Muscle of leg (tissue), 11 donors: ENCODE results near the gene LRRC4C. TPM values are rescaled to one million over a fixed set of nuclear protein-coding genes. Genes with fewer than 3 reads are reported as not detected.

ENCODE experiments used
- DNase-seq: peaks from one replicate; pipeline ENCODE4 v3.0.0; 2013
- H3K27ac ChIP-seq: one replicate; pipeline ENCODE4 v1.5.1; 2013; ENCODE audit warnings: mild to moderate bottlenecking, low read length, control low read depth
- H3K27me3 ChIP-seq: one replicate; pipeline ENCODE4 v1.6.1; 2013; ENCODE audit warnings: low read length; ENCODE audit not compliant: control insufficient read depth, insufficient read depth
- H3K36me3 ChIP-seq: one replicate; pipeline ENCODE4 v1.6.1; 2013; ENCODE audit warnings: low read length; ENCODE audit not compliant: control insufficient read depth, insufficient read depth
- H3K4me1 ChIP-seq: one replicate; pipeline ENCODE4 v1.6.1; 2013; ENCODE audit warnings: low read length; ENCODE audit not compliant: control insufficient read depth, insufficient read depth
- H3K4me3 ChIP-seq: one replicate; pipeline ENCODE4 v1.5.1; 2013; ENCODE audit warnings: low read length, control low read depth
- H3K9me3 ChIP-seq: replicated peaks from 2 replicates; pipeline ENCODE4 v1.6.1; 2013; ENCODE audit warnings: low read depth, low read length; ENCODE audit not compliant: control insufficient read depth
- WGBS: methylation state at CpG from one replicate; pipeline ENCODE4 v1.1.5; 2013; ENCODE audit warnings: missing lambda C conversion rate; ENCODE audit not compliant: insufficient coverage; 5-methylcytosine and 5-hydroxymethylcytosine counted together
- polyA plus RNA-seq, 8 donors: library from polyadenylated mRNA; unstranded; fragments of 120-200 nt; gene quantifications; one replicate each; pipeline versions ENCODE4 v1.2.1 to v1.2.3, GENCODE V29; 2013; ENCODE audit warnings: inconsistent platforms in 1 of 8, low replicate concordance in 1 of 8; ENCODE audit not compliant: insufficient read length in 8 of 8, insufficient read depth in 1 of 8
- total RNA-seq: library from RNA; stranded (reverse); fragments of 120-200 nt; gene quantifications from one replicate; pipeline ENCODE4 v1.2.4, GENCODE V29; 2013

The LRRC4C gene
- total and polyA plus RNA-seq, 9 donors, result 1.8 to 5.3 (median 2.3) TPM

GRCh38 chr11:40255457-40255856, 1204.0 kb downstream of the LRRC4C start:
- no peak for DNase-seq
- H3K9me3 ChIP-seq, result no peaks in the 10 kb centered on the region
- no peaks in the 10 kb centered on the region for H3K4me1 ChIP-seq
- no peaks in the 10 kb centered on the region for H3K27me3 ChIP-seq
- WGBS, result no CpG with 5 or more reads among the region's 1 CpG
- H3K4me3 ChIP-seq, result no peak overlapping the region
- H3K36me3 ChIP-seq, result no peaks in the 10 kb centered on the region
- H3K27ac ChIP-seq, result no peak overlapping the region

- Histone ChIP-seq H3K9me3 (no peaks in the 10 kb centered on the region), H3K4me1 (no peaks in the 10 kb centered on the region), H3K4me3 (no peak overlapping the region), H3K27me3 (no peaks in the 10 kb centered on the region), H3K36me3 (no peaks in the 10 kb centered on the region), H3K27ac (no peak overlapping the region)
- WGBS, result no CpG with 5 or more reads among the region's 1 CpG
- DNase-seq, result no peak
These were observed 1206.3 kb downstream of the LRRC4C start for GRCh38 chr11:40253166-40253565.

GRCh38 chr11:40252236-40252635, 1207.2 kb downstream of the LRRC4C start:
- no peak overlapping the region for H3K4me3 ChIP-seq
- H3K27ac ChIP-seq, result no peak overlapping the region
- no peak for DNase-seq
- no peaks in the 10 kb centered on the region for H3K27me3 ChIP-seq
- no peaks in the 10 kb centered on the region for H3K4me1 ChIP-seq
- 100% methylated on average over 1 of the region's 4 CpGs for WGBS
- H3K9me3 ChIP-seq, result no peaks in the 10 kb centered on the region
- H3K36me3 ChIP-seq, result no peaks in the 10 kb centered on the region

DNA sequence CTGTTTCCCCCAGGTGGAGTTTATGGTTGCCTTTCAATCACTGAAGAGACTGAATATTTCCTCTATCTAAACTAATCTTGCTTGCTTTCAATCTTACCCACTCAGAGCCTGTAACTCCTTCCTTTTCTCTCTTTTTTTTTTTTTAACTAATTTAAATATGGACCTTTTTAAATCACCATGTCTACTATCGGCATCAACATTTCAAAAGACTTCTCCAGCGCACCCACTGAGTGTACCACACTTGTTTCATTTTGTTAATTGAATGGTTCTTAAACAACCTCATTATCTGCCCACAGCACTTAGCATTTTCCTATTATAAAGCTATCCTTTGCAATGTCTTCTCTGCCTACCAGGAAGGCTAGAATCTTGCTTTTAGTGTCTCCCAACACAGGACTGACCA, 1212.5 kb downstream of the LRRC4C start:
- Histone ChIP-seq H3K4me1 (no peaks in the 10 kb centered on the region), H3K27ac (no peak overlapping the region), H3K36me3 (no peaks in the 10 kb centered on the region), H3K4me3 (no peak overlapping the region), H3K9me3 (peaks cover 3% of the 10 kb centered on the region), H3K27me3 (no peaks in the 10 kb centered on the region)
- WGBS, result no CpG with 5 or more reads among the region's 2 CpGs
- DNase-seq, result no peak

DNA sequence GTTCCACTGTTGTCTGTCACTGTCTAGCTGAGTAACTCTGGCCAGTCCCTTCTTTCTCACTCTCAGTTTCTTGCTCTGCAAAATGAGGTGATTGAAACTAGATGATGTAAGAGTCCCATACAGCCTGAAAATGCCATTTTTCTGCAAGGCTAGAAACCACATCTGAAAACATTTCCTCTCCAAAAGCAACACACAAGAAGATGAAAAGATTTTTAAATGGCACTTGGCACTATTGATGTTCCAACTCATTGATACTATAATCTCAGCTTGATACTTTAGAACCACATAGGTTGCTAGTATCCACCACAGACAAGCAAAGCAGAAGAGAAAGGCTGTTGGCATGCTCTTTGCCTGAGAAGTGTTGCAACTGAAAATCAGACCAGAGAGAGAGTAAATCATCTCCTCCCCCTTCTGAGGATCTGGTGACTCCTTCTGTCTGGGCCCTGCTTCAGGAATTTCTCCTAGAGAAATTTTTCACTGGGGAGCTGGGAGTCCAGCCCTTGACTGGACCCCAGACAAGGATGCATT, 1217.9 kb downstream of the LRRC4C start:
- Histone ChIP-seq H3K9me3 (peaks cover 3% of the 10 kb centered on the region), H3K27me3 (no peaks in the 10 kb centered on the region), H3K4me1 (no peaks in the 10 kb centered on the region), H3K4me3 (no peak overlapping the region), H3K27ac (peak overlapping the region; percentile 20), H3K36me3 (no peaks in the 10 kb centered on the region)
- DNase-seq, result peak; percentile 89

DNA sequence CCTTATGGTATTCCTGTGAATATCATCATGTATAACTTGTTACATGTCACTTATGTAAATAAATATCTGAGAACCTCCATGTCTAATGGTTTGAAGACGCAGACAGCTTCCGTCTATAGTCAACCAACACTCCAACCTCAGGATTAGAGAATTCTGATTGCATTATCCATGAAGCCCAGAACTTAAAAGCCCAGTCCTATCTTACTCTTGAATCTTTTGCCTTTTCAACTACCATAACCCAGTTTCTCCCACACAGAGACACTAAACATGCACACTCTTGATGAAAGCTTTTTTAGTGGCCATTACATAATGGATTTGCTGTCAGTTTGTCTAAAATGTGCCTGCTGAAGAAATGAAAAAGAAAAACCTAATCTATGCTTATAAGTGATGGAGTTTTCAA, 1219.2 kb downstream of the LRRC4C start:
- 71% methylated on average over 2 of the region's 2 CpGs for WGBS
- H3K27ac ChIP-seq, result no peak overlapping the region
- DNase-seq, result no peak
- no peaks in the 10 kb centered on the region for H3K36me3 ChIP-seq
- no peaks in the 10 kb centered on the region for H3K27me3 ChIP-seq
- no peak overlapping the region for H3K4me3 ChIP-seq
- H3K4me1 ChIP-seq, result no peaks in the 10 kb centered on the region
- H3K9me3 ChIP-seq, result no peaks in the 10 kb centered on the region

- H3K9me3 ChIP-seq, result no peaks in the 10 kb centered on the region
- H3K27me3 ChIP-seq, result no peaks in the 10 kb centered on the region
- H3K27ac ChIP-seq, result no peak overlapping the region
- H3K4me1 ChIP-seq, result no peaks in the 10 kb centered on the region
- no CpG with 5 or more reads among the region's 3 CpGs for WGBS
- DNase-seq, result no peak
- no peak overlapping the region for H3K4me3 ChIP-seq
- H3K36me3 ChIP-seq, result no peaks in the 10 kb centered on the region
These were observed 1222.9 kb downstream of the LRRC4C start for GRCh38 chr11:40236526-40236925.

- Histone ChIP-seq H3K36me3 (no peaks in the 10 kb centered on the region), H3K27me3 (no peaks in the 10 kb centered on the region), H3K9me3 (no peaks in the 10 kb centered on the region), H3K4me3 (no peak overlapping the region), H3K4me1 (no peaks in the 10 kb centered on the region), H3K27ac (no peak overlapping the region)
- WGBS, result 80% methylated on average over 2 of the region's 3 CpGs
- DNase-seq, result no peak
These were observed 1223.6 kb downstream of the LRRC4C start for GRCh38 chr11:40235841-40236240.

GRCh38 chr11:40230821-40231220, 1228.6 kb downstream of the LRRC4C start:
- 85% methylated on average over 2 of the region's 2 CpGs for WGBS
- no peak for DNase-seq
- H3K4me1 ChIP-seq, result no peaks in the 10 kb centered on the region

GRCh38 chr11:40228662-40229061, 1230.8 kb downstream of the LRRC4C start:
- no peak for DNase-seq
- WGBS, result no CpG with 5 or more reads among the region's 3 CpGs
- H3K4me3 ChIP-seq, result no peak overlapping the region
- no peak overlapping the region for H3K27ac ChIP-seq
- H3K4me1 ChIP-seq, result no peaks in the 10 kb centered on the region
- H3K9me3 ChIP-seq, result no peaks in the 10 kb centered on the region
- H3K27me3 ChIP-seq, result no peaks in the 10 kb centered on the region
- no peaks in the 10 kb centered on the region for H3K36me3 ChIP-seq

More at GRCh38 chr11:40230821-40231220, 1228.6 kb downstream of the LRRC4C start:
- Histone ChIP-seq H3K36me3 (no peaks in the 10 kb centered on the region), H3K4me3 (no peak overlapping the region), H3K27ac (no peak overlapping the region), H3K27me3 (no peaks in the 10 kb centered on the region), H3K9me3 (no peaks in the 10 kb centered on the region)

DNA sequence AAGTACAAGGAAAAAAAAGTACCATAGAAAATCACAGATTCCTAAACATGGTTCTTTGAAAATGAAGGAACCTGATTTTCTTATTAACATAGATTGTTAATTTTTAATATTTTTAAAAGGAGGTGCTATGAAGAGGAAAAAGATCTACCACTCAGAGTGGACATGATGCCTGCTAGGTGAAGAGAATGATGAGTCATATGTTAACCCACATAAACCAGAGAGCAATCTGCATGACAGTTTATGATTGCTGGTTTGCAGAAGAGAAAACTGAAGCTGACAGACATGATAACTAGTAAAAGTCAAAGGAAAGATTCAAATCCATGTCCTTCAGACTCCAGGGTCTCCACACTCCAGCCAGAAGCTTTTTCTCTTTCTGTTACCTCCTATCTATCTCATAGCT, 1231.7 kb downstream of the LRRC4C start:
- no peak for DNase-seq
- Histone ChIP-seq H3K27ac (no peak overlapping the region), H3K27me3 (no peaks in the 10 kb centered on the region), H3K4me1 (no peaks in the 10 kb centered on the region), H3K36me3 (no peaks in the 10 kb centered on the region), H3K9me3 (no peaks in the 10 kb centered on the region), H3K4me3 (no peak overlapping the region)
